ENCODE results near the gene OIP5.

DNA sequence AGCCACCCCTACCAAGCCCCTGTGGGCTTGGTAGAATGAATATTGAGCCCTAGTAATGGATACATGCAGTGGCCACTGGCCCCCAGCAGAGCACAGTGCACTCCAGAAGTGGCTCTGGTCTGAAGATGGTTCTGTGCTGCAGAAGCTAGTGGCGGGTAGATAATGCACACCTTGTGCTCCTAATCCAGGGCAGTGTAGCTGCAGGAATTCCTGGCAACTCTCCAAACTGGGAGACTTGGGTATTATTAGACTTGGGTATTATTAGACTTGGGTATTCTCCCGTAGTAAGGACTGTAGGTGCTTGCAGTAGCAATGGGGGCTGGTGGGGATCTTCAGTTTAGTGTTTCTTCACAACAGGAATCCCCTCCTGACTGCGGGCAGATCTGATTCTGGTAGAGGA is 35.0 kb upstream of the OIP5 start:
- TF ChIP-seq POLR2A (IDR thresholded peaks at IDR 0.05) (no peak), POLR2AphosphoS5 (IDR thresholded peaks at IDR 0.05) (no peak), EP300 (IDR thresholded peaks at IDR 0.05; ENCODE audit: low read depth) (no peak)
- TF ChIP-seq, protein P1, sequence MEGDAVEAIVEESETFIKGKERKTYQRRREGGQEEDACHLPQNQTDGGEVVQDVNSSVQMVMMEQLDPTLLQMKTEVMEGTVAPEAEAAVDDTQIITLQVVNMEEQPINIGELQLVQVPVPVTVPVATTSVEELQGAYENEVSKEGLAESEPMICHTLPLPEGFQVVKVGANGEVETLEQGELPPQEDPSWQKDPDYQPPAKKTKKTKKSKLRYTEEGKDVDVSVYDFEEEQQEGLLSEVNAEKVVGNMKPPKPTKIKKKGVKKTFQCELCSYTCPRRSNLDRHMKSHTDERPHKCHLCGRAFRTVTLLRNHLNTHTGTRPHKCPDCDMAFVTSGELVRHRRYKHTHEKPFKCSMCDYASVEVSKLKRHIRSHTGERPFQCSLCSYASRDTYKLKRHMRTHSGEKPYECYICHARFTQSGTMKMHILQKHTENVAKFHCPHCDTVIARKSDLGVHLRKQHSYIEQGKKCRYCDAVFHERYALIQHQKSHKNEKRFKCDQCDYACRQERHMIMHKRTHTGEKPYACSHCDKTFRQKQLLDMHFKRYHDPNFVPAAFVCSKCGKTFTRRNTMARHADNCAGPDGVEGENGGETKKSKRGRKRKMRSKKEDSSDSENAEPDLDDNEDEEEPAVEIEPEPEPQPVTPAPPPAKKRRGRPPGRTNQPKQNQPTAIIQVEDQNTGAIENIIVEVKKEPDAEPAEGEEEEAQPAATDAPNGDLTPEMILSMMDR (IDR thresholded peaks at IDR 0.05), result no peak
